ENCODE data around the gene NRG3. TPM values are rescaled to one million over a fixed set of nuclear protein-coding genes. Genes with fewer than 3 reads are reported as not detected.
"Not testable (repeated sequence)": the region's sequence is repeated elsewhere in the genome, so short reads cannot be mapped to it uniquely, and the experiment has no call there.

The NRG3 gene
- total RNA-seq, 2 experiments from 2014 or later: not detected

DNA sequence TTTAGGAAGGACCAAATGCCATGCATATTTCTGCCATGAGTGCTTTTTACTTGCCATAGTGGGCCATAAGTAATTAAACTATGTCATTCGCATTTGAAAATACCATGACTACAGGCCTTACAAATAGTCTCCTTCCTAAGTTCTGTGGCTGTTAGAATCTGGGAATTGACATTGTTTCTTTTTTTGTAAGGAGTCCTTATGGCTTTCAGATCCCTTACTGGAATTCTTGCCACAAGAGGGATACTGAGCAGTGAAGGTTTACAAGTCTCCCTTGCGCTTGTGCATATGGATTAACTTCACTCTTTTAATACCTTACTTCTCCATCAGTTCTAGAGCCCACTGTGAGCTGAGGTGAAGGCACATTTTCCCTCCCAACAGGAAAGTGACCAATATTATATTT is 166.0 kb downstream of the NRG3 start:
- BruUV-seq (replicated peaks): no TSS peak
- H2AFZ ChIP-seq (ENCODE audit: low read length): no peak overlapping the region
- CTCF ChIA-PET (ENCODE audit: unreplicated experiment): no interaction called here
- H4K20me1 ChIP-seq (ENCODE audit: insufficient read depth, low read length): no peaks in the 10 kb centered on the region
- H3K9me3 ChIP-seq (ENCODE audit: low read length): no peaks in the 10 kb centered on the region
- H3K79me2 ChIP-seq (ENCODE audit: insufficient read depth, low read depth, low read length): no peaks in the 10 kb centered on the region
- POLR2A ChIA-PET: no interaction called here
- H3K36me3 ChIP-seq (ENCODE audit: insufficient read depth, low read length): no peaks in the 10 kb centered on the region
- no peaks in the 10 kb centered on the region for H3K9me2 ChIP-seq (ENCODE audit: insufficient read depth, low read length)
- no peak overlapping the region for H3K4me2 ChIP-seq (ENCODE audit: low read length)
- TF ChIP-seq, protein P1, sequence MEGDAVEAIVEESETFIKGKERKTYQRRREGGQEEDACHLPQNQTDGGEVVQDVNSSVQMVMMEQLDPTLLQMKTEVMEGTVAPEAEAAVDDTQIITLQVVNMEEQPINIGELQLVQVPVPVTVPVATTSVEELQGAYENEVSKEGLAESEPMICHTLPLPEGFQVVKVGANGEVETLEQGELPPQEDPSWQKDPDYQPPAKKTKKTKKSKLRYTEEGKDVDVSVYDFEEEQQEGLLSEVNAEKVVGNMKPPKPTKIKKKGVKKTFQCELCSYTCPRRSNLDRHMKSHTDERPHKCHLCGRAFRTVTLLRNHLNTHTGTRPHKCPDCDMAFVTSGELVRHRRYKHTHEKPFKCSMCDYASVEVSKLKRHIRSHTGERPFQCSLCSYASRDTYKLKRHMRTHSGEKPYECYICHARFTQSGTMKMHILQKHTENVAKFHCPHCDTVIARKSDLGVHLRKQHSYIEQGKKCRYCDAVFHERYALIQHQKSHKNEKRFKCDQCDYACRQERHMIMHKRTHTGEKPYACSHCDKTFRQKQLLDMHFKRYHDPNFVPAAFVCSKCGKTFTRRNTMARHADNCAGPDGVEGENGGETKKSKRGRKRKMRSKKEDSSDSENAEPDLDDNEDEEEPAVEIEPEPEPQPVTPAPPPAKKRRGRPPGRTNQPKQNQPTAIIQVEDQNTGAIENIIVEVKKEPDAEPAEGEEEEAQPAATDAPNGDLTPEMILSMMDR (conservative IDR thresholded peaks at IDR 0.05; ENCODE audit: low read length): no peak
- no peak for TF ChIP-seq EZH2phosphoT487 (IDR thresholded peaks at IDR 0.05; ENCODE audit: borderline replicate concordance, low read depth, low read length)
- H3K4me3 ChIP-seq (ENCODE audit: low read depth, low read length, poor library complexity, severe bottlenecking): no peak overlapping the region
- H3K4me1 ChIP-seq (ENCODE audit: insufficient read depth, low read length, poor library complexity, severe bottlenecking): no peaks in the 10 kb centered on the region
- intact Hi-C loops (cut with micrococcal nuclease; ENCODE audit: unreplicated experiment): no loop called here
- DNase-seq (ENCODE audit: low spot score): no peak
- no peak overlapping the region for H3K27ac ChIP-seq (ENCODE audit: low read depth, low read length, poor library complexity, severe bottlenecking)

DNA sequence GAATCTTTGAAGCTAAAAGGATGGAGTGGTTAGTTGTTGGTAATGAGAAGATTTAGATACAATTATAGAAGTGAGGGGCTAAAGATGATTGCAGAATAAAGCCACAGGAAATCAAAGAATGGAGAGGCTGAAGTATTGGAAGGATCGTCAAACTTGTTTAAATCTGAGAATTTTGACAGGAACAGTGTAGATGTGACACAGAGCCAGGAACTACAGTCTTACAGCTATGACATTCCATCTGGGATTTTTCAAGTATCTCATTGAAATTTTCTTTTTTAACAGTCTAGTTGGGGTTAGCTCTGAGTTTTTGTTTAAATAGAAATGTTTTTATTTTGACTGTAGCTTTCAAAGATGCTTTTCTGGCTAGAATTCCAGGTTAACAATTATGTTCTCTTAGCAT is 181.4 kb downstream of the NRG3 start:
- Histone ChIP-seq H3K79me2 (ENCODE audit: insufficient read depth, low read depth, low read length) (no peaks in the 10 kb centered on the region), H3K4me1 (ENCODE audit: insufficient read depth, low read length, poor library complexity, severe bottlenecking) (no peaks in the 10 kb centered on the region), H3K36me3 (ENCODE audit: insufficient read depth, low read length) (no peaks in the 10 kb centered on the region), H3K27ac (ENCODE audit: low read depth, low read length, poor library complexity, severe bottlenecking) (no peak overlapping the region), H3K9me3 (ENCODE audit: low read length) (no peaks in the 10 kb centered on the region), H2AFZ (ENCODE audit: low read length) (no peak overlapping the region), H3K9me2 (ENCODE audit: insufficient read depth, low read length) (no peaks in the 10 kb centered on the region), H4K20me1 (ENCODE audit: insufficient read depth, low read length) (no peaks in the 10 kb centered on the region), H3K4me2 (ENCODE audit: low read length) (no peak overlapping the region), H3K4me3 (ENCODE audit: low read depth, low read length, poor library complexity, severe bottlenecking) (no peak overlapping the region)
- DNase-seq (ENCODE audit: low spot score): no peak
- intact Hi-C loops (cut with micrococcal nuclease; ENCODE audit: unreplicated experiment): no loop called here
- no peak for TF ChIP-seq EZH2phosphoT487 (IDR thresholded peaks at IDR 0.05; ENCODE audit: borderline replicate concordance, low read depth, low read length)
- TF ChIP-seq, protein P1 (conservative IDR thresholded peaks at IDR 0.05; ENCODE audit: low read length): no peak
- no TSS peak for BruUV-seq (replicated peaks)
- POLR2A ChIA-PET: no interaction called here
- CTCF ChIA-PET (ENCODE audit: unreplicated experiment): no interaction called here

DNA sequence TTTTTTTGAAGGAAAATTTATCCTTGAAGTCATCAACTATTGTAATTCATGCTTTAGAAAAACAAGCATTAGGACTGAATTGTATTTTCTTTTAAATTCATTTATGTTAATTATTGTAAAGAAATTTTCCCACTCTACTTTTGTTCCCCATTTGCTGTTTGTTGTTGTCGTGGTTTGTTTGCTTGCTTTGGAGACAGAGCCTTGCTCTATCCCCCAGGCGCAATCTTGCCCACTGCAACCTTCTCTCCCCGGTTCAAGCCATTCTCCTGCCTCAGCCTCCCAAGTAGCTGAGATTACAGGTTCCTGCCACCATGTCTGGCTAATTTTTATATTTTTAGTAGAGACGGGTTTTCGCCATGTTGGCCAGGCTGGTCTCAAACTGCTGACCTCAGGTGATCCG is 192.2 kb downstream of the NRG3 start:
- H4K20me1 ChIP-seq (ENCODE audit: insufficient read depth, low read length); H3K9me2 ChIP-seq (ENCODE audit: insufficient read depth, low read length); H2AFZ ChIP-seq (ENCODE audit: low read length); intact Hi-C loops (cut with micrococcal nuclease; ENCODE audit: unreplicated experiment); H3K9me3 ChIP-seq (ENCODE audit: low read length); H3K36me3 ChIP-seq (ENCODE audit: insufficient read depth, low read length); H3K79me2 ChIP-seq (ENCODE audit: insufficient read depth, low read depth, low read length); H3K4me2 ChIP-seq (ENCODE audit: low read length); H3K4me1 ChIP-seq (ENCODE audit: insufficient read depth, low read length, poor library complexity, severe bottlenecking); BruUV-seq (replicated peaks); DNase-seq (ENCODE audit: low spot score); H3K27ac ChIP-seq (ENCODE audit: low read depth, low read length, poor library complexity, severe bottlenecking); POLR2A ChIA-PET; CTCF ChIA-PET (ENCODE audit: unreplicated experiment); H3K4me3 ChIP-seq (ENCODE audit: low read depth, low read length, poor library complexity, severe bottlenecking): not testable (repeated sequence)
